Eye (tissue), 1 donor: ENCODE measurements around the gene EIF2S2.
A peak's percentile ranks its signal among the peaks of the same experiment; 100 is the strongest.

ENCODE experiments used
- DNase-seq: peaks from one replicate; pipeline ENCODE4 v3.0.0-alpha.2; 2015

Gene EIF2S2

DNA sequence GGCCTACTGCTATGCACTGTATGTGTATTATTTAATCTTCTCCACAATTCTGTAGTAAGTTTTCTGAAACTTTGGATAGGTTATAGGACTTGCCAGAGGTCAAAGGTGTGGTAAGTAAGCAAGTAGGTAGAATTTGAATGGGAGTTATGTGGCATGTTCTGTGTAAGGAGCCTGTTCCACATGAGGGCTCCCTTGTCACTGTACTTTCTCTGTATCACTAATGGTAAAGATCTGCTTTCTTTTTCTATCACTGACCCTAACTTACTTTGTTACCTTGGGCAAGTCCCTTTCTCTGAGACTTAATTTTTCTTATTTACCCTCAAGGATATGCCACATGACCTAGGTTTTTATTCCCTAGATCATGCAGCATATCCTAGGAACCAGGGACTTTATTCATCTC, 50.3 kb downstream of the EIF2S2 start:
- DNase-seq: no peak

- no peak for DNase-seq
Observed at GRCh38 chr20:34060970-34061369, 51.1 kb downstream of the EIF2S2 start.

DNA sequence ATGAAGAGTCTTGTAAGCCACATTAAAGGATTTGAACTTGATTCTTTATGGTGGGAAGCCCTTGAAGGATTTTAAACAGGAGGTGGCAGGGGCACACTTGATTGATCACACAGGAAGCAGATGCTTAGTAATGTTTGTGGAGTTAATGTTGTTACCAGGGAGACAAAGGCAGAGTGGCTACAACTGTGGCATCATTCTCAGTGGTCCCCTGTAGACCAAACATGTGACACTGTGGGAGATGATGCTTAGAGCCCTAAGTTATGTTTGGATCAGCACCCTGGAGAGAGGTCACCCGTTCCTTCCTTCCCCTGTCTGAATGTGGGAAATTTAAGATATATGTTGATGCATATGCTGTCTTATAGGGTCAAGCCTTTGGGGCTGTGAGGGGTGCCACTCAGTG, 53.2 kb downstream of the EIF2S2 start:
- peak; percentile 38 for DNase-seq

GRCh38 chr20:34055290-34055689, 56.8 kb downstream of the EIF2S2 start:
- no peak for DNase-seq

GRCh38 chr20:34052414-34052813, 59.6 kb downstream of the EIF2S2 start:
- DNase-seq: no peak

DNA sequence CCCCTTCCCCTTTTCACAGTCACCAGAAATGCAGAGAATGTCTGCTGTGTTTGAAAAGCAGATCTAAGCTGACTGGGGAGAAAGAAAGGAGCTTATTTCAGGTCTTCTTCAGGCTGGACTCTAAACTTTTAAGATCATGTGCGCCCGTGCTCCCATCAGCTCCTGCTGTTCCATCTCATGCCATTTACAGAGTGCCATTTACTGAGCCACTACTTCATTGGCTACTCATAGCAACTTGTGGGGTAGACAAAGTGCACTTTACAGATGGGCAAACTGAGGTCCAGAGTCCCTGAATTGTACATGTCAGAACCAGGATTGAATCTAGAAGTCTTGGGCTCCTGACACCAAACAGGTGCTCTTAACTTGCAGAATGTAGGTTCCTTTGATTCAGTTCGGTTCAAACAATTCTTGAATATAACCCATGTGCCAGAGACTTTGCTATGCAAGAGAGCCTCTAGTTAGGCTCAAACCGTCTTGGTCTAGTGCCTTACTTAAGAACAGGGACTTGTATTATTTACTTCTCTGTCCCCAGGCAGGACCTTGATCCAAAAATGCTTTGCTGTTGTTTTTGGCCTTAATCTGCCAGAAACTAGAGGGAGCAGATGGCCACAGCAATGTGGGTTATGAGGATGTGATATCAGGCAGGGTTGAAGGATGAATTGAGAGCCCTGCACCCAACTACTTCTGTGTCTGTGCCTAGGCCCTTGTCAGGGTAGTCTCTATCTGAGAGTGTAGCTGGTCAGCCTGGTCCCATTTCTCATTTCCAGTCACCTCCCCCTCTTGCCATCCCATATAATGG, 61.9 kb downstream of the EIF2S2 start:
- no peak for DNase-seq

DNA sequence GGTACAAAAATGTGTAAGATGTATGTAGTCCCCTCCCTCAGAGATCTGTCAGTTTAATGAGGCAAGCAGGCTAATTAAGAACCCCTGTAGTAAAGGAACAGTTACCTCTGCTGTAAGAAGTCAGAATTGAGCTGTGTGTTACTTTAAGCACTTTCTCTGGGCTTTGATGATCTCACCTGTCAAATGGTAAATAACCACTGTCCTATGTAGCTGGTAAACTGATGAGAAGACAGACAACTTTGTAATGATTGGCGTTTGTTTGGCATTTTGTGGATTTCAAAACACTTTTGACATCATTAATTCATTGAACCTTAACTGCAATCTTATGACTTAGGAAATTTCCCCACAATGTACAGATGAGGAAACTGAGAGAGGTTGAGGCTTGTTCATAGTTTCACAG, 62.7 kb downstream of the EIF2S2 start:
- DNase-seq: no peak

DNA sequence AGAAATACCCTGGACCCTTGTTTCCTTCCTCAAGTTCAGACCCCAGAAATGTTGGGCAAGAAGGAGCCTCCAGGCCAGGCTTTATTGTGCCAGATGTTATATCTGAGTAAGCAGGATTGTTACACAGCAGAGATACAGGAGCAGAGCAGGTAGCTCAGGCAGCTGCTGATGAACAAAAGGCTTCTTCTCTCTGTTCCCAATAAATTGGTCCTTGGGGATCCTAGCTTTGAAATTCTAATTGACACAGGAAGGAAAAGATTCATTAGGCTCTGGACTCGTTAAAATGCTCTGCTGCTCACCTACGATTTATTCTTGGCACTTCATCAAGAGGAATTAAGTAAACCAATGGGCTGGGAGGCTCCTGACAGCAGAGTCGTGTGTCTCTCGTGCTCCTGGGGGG, 64.1 kb downstream of the EIF2S2 start:
- no peak for DNase-seq

DNA sequence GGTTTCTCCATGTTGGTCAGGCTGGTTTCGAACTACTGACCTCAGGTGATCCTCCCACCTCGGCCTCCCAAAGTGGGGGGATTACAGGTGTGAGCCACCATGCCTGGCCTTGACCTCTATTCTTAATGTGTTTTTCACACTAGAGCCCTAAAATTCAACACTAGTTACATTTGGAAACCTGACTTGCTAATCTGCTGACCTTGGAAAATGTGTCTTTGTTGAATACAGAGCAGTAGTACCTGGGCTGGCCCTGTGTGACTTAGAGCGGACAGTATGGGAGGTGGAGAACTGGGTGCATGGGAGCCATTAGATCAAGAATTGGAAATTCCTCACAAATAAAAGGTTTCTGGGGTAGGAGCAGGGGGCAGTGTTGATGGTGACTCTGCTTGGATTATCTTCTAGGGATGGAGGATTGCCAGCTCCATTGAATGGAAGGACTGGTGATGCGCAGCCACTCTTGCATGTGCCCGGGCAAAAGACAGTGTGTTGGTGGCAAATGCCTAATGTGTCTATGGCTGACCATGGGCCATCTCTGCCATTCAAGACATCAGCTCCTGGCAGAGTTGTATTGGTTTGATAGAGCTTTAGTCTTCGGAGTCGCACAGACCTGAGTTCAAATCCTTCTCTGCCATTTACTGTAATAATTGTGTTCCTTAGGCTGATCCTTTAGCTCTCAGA, 64.9 kb downstream of the EIF2S2 start:
- DNase-seq: no peak

DNA sequence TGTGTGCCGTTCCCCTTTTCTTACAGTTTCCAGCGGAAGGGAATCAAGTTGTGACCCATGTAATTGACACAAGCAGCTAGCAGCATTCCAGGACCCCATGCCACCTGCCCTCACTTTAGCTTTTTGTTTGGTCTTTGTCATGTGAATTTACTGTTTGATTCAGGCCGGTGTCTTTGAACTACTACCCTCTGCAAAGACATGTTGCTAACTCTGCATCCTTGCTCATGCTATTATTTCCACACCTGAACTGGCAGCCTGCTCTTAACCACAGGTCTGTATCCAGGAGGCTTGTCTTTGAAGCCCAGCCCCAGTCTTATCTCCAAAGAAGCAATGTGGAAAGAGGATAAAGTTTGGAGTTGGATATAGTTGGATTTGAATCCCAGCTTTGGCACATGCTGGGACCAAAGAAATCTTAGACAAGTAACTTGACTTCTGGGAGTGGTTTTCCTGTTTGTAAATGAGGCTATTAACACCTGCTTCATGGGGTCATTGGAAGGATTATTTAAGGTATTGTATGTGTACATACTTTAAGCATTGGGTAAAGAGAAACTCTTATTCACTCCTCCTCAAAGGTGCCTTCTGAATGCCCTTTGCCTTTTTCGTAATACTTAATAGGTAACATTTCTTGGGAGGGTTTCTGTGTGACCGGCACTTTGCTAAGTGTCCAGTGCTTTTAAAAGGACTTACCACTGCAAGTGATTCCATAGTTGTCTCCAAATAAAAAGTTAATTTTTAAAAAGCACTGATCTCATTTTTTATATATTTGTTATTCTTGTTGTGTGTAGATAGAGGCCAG, 65.9 kb downstream of the EIF2S2 start:
- DNase-seq: no peak

DNA sequence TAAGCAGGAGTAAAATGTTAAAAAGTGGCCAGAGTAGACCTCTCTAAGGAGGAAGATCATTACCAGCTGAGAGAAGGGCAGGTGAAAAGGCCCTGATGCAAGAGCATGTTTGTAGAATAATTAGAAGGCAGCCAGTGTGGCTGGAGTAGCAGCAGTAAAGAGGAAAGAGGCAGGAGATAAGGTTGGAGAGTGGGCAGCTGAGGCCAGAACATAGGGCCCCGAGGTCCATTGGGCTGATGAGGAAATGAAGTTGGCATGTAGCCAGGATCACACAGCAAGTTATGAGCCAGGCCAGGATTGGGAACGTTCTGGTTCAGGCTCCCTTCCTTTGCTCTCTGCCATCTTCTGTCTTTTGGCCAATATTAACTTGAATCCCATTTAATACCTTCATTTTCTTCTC, 66.7 kb downstream of the EIF2S2 start:
- no peak for DNase-seq

DNA sequence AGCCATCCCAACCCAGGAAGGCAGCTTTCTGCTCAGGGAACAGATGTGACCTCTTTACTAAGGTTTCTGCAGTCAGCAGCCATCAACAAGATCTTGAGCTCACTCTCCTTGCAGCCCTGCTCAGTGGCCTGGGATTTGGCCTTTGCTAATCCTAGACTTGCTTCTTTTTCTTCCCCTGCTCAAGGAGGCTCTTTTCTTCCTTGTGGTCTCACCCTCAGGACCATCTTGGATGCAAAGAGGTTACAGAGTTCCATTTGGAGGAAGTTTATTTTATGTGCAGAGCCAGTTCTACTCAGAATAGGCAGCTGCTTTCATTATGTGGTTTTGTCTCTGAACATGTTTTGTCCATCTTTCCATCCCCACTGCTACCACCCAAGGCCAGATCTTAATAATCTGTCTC, 69.0 kb downstream of the EIF2S2 start:
- no peak for DNase-seq

DNA sequence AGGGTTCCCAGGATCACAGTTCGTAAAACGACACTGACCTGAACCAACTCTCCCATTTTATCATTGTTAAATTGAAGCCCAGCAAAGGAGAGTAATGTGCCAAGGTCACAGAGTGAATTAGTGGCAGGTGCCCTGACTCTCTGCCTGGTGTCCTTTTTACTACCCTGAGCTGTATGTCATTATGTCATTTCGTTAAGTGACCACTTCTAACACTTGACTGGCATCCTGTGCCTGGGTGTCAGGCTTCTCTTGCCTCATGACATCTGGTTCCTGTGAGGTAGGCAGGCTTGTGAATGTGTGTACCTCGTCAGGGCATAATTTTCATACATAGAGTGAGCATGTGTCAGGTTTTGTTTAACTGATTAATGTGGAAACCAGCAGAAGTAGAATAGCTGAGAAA, 69.8 kb downstream of the EIF2S2 start:
- DNase-seq: no peak

DNA sequence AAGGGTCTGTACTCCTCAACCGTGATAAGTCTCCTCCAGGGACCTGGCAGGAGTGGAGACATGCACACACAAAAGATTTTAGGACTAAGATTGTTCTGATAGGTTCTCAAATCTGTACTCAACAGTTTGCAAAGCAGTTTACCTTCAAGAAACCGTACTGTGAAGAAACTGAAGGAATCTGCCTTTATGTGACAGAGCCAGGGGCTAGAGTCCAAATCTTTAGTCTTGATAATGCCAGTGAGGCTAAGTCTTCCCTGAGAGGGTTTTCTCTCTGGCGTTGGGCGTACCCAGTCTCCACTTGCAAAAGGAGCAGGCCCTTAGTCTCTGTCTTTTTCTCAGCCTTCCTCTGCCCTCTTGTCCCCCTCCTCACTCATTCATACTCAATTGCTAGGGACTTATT, 70.8 kb downstream of the EIF2S2 start:
- no peak for DNase-seq

- DNase-seq: no peak
Observed at GRCh38 chr20:34040300-34040995, 71.6 kb downstream of the EIF2S2 start.
